Ascending aorta (tissue), 2 donors: ENCODE data around the gene IFITM5. TPM values are rescaled to one million over a fixed set of nuclear protein-coding genes. Genes with fewer than 3 reads are reported as not detected.

ENCODE experiments used
- DNase-seq, 2 donors: peaks; one replicate each; pipeline ENCODE4 v3.0.0-alpha.2; 2019; ENCODE audit warnings: low spot score in 2 of 2
- H3K27ac ChIP-seq, 2 donors: fragments of 200-600 bp; sonication (generic); one replicate each; pipeline ENCODE4 v1.5.1; 2016 to 2017; ENCODE audit warnings: mild to moderate bottlenecking in 1 of 2
- H3K27me3 ChIP-seq: fragments of 200-600 bp; sonication (generic); one replicate; pipeline ENCODE4 v1.5.1; 2017
- H3K36me3 ChIP-seq, 2 donors: fragments of 200-600 bp; sonication (generic); one replicate each; pipeline ENCODE4 v1.5.1; 2016
- H3K4me1 ChIP-seq, 2 donors: fragments of 200-600 bp; sonication (generic); one replicate each; pipeline ENCODE4 v1.5.1; 2016 to 2017; ENCODE audit warnings: mild to moderate bottlenecking in 1 of 2
- H3K4me3 ChIP-seq, 2 donors: fragments of 200-600 bp; sonication (generic); one replicate each; pipeline ENCODE4 v1.5.1; 2016 to 2017; ENCODE audit warnings: mild to moderate bottlenecking in 1 of 2
- H3K9me3 ChIP-seq, 2 donors: fragments of 200-600 bp; sonication (generic); one replicate each; pipeline ENCODE4 v1.5.1; 2016
- intact Hi-C: fragments of 100-400 bp; cut with DNase I; formaldehyde crosslinking; loops from one replicate; pipeline ENCODE4 v1.15.1; 2023
- total RNA-seq: library from RNA; depleted of rRNA; stranded (reverse); fragments of >200 nt; gene quantifications from one replicate; pipeline ENCODE4 v1.1.0, GENCODE V29; 2016
- TF ChIP-seq, protein P1 (sequence below), 3 experiments: fragments of 200-600 bp in 2 of 3; fragments of 450-650 bp in 1 of 3; sonication (generic) in 2 of 3; IDR thresholded peaks; one replicate each; pipeline ENCODE4 v1.5.1; 2016 to 2019; ENCODE audit warnings: antibody characterized with exemption in 3 of 3, mild to moderate bottlenecking in 1 of 3, moderate library complexity in 1 of 3

IFITM5 gene
- total RNA-seq, 1 donor from 2014 or later, result not detected

DNA sequence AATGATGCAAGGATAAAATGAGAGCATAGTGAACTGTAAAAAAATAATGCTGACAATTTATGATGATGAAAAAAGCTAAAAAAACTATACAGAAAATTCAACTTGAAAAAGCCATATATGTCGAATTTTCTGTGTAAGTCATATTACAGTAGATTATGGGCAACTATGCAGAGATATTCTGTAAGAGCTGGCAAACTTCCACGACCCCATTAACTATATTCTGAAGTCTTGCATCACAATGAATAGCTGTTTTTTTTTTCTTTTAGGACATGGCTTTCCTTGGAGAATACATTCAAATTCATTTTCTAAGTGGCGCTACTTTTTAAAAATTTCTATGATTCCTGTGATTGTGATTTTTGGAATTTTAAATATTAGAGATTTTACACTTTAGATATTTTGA, 44.1 kb downstream of the IFITM5 start:
- DNase-seq, result no peak
- TF ChIP-seq, protein P1, sequence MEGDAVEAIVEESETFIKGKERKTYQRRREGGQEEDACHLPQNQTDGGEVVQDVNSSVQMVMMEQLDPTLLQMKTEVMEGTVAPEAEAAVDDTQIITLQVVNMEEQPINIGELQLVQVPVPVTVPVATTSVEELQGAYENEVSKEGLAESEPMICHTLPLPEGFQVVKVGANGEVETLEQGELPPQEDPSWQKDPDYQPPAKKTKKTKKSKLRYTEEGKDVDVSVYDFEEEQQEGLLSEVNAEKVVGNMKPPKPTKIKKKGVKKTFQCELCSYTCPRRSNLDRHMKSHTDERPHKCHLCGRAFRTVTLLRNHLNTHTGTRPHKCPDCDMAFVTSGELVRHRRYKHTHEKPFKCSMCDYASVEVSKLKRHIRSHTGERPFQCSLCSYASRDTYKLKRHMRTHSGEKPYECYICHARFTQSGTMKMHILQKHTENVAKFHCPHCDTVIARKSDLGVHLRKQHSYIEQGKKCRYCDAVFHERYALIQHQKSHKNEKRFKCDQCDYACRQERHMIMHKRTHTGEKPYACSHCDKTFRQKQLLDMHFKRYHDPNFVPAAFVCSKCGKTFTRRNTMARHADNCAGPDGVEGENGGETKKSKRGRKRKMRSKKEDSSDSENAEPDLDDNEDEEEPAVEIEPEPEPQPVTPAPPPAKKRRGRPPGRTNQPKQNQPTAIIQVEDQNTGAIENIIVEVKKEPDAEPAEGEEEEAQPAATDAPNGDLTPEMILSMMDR (IDR thresholded peaks at IDR 0.05), result no peak
- no peaks in the 10 kb centered on the region for H3K9me3 ChIP-seq
- H3K4me3 ChIP-seq, result no peak overlapping the region
- intact Hi-C loops, result no loop called here
- no peaks in the 10 kb centered on the region for H3K27me3 ChIP-seq
- H3K4me1 ChIP-seq, result no peaks in the 10 kb centered on the region
- H3K36me3 ChIP-seq, result peaks cover 18 to 26% of the 10 kb centered on the region in 2 donors
- H3K27ac ChIP-seq, result no peak overlapping the region

DNA sequence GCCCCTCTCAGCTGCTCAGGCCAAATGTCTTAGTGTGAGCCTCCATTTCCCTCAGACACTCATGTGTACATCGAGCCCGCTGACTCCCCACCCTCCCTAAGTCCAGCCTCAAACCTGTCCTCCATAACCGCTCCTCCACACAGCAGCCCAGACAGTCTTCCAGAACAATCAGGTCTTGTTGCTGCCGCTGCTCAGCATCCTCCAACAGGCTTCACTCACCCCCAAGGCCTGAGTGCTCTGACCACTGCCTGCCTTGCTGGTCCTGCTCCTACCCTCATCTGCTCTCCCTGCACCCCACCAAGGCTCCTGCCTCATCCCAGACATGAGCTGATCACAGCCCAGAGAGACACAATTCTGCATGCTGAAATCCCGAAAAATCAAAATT, 45.4 kb downstream of the IFITM5 start:
- Histone ChIP-seq H3K27ac (no peak overlapping the region), H3K4me3 (no peak overlapping the region), H3K27me3 (no peaks in the 10 kb centered on the region), H3K36me3 (peaks cover 23 to 37% of the 10 kb centered on the region in 2 donors), H3K9me3 (no peaks in the 10 kb centered on the region), H3K4me1 (no peaks in the 10 kb centered on the region)
- TF ChIP-seq, protein P1 (IDR thresholded peaks at IDR 0.05), result no peak
- no peak for DNase-seq
- intact Hi-C loops, result loop anchor here (5.0 kb wide), 1 partner anchor 103 kb away; no protein-coding TSS in a partner anchor

DNA sequence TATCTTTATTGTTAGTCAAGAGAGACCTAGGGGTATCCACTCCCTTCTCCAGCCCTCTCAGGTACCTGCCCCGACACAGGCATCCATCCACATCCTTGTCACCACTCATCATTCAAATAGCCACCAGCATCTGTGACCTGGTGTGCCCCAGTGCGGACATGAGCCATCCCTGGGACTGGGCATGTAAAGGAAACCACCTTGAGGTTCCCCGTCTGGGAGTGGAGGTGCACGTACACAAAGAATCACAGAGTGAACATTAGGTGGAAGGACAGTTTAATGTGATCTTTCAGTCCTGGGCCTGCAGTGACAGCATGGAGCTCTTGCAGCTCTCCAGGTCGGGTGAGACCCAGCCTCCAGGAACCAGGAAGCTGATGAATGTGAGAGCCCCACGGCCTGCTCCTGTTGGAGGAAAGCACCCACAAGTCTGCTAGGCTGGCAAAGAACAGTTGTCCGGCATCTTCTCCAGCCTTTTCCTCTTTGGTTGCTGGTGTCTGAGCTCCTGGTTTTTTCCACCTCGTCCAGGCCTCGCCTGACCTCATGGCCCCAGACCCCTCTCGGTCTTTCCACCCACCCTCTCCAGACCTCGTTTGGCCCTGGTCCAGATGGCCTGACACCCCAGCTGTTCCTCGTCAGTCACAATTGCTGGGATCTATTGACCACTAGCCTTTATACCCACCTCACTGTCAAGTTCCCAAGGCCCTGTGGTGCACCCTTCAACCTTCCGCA, 46.0 kb downstream of the IFITM5 start:
- TF ChIP-seq, protein P1 (IDR thresholded peaks at IDR 0.05), result no peak
- Histone ChIP-seq H3K27ac (no peak overlapping the region), H3K4me3 (no peak overlapping the region), H3K36me3 (peaks cover 28 to 43% of the 10 kb centered on the region in 2 donors), H3K4me1 (no peaks in the 10 kb centered on the region), H3K9me3 (no peaks in the 10 kb centered on the region), H3K27me3 (no peaks in the 10 kb centered on the region)
- peak in 1 of 2 donors; percentile 52 for DNase-seq
- intact Hi-C loops, result loop anchor here (5.0 kb wide), 1 partner anchor 104 kb away; no protein-coding TSS in a partner anchor

DNA sequence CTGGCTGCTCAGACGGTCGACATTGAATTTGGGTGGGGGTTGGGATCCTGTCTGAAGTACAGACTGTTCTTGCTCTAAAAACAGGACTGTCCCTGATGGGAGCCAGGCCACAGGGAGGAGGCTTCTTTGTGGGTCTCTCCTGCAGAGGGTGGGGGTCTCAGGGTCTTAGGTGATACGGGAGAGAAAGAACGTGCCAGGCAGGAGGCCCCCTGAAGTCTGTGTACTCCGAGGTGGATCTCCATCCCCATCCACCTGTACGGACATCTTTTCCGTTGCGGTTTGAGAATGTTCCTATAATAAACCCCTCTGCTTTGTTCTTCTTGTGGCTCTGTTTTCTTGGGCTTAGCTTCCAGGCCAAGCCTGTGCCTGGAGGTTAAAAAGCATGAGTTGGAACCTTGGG, 46.7 kb downstream of the IFITM5 start:
- DNase-seq, result peak in 1 of 2 donors; percentile 43
- H3K27me3 ChIP-seq, result no peaks in the 10 kb centered on the region
- intact Hi-C loops, result loop anchor here (5.0 kb wide), 1 partner anchor 105 kb away; no protein-coding TSS in a partner anchor
- H3K4me3 ChIP-seq, result no peak overlapping the region
- H3K4me1 ChIP-seq, result no peaks in the 10 kb centered on the region
- TF ChIP-seq, protein P1 (IDR thresholded peaks at IDR 0.05), result no peak
- no peak overlapping the region for H3K27ac ChIP-seq
- no peaks in the 10 kb centered on the region for H3K9me3 ChIP-seq
- peaks cover 35 to 49% of the 10 kb centered on the region in 2 donors for H3K36me3 ChIP-seq

DNA sequence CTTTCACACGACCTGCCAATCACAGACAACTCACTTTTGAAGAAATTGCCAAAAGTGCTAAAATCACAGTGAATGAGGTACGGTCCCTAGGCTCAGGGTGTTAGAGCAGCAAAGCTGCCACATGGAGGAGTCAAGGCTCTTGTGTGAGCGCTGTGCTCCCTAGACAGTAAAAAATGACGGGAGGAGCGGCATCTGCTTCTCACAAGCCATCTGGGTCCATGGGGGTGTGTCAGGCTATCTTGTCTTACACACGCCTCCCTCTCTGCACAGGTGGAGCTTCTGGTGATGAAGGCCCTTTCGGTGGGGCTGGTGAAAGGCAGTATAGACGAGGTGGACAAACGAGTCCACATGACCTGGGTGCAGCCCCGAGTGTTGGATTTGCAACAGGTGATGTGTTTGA, 47.8 kb downstream of the IFITM5 start:
- Histone ChIP-seq H3K9me3 (no peaks in the 10 kb centered on the region), H3K27ac (no peak overlapping the region), H3K27me3 (no peaks in the 10 kb centered on the region), H3K36me3 (peaks cover 46 to 60% of the 10 kb centered on the region in 2 donors), H3K4me1 (no peaks in the 10 kb centered on the region), H3K4me3 (no peak overlapping the region)
- TF ChIP-seq, protein P1 (IDR thresholded peaks at IDR 0.05), result no peak
- intact Hi-C loops, result loop anchor here (5.0 kb wide), 1 partner anchor 106 kb away; no protein-coding TSS in a partner anchor
- peak in 1 of 2 donors; percentile 48 for DNase-seq
